K562 (cell line): Measurements from ENCODE around the gene BCL11A. TPM values are rescaled to one million over a fixed set of nuclear protein-coding genes. Genes with fewer than 3 reads are reported as not detected.

Experiments used
- ATAC-seq: fragments of 200-7000 bp; cut with Tn5 transposase; 3 replicates; pipeline ENCODE4 v1.9.1; 2020; ENCODE audit warnings: moderate library complexity
- BruUV-seq: library from RNA; stranded (reverse); fragments of 400-500 nt; replicated peaks from 2 replicates; lab custom pipeline; 2021; lab: Mats Ljungman, UMichigan
- CTCF ChIA-PET: fragments of 300-600 bp; formaldehyde crosslinking; extraction: SDS; loops from one replicate; lab custom pipeline; 2021; ENCODE audit warnings: low intra/inter-chr PET ratio; lab: Yijun Ruan, JAX
- POLR2A ChIA-PET: fragments of 300-600, 350-650 bp; sonication (Branson Sonifier 250); formaldehyde crosslinking; extraction: SDS; loops from one replicate; lab custom pipeline; 2021; ENCODE audit warnings: antibody characterized with exemption, inconsistent platforms; lab: Yijun Ruan, JAX
- DNase-seq, 4 experiments: peaks; one replicate each; pipeline versions ENCODE4 v3.0.0 to v3.0.0-alpha.2; 2011 to 2018; ENCODE audit warnings: low spot score in 3 of 4, mixed read lengths in 3 of 4; ENCODE audit errors: extremely low read depth in 1 of 4
- FAIRE-seq: peaks from 2 replicates; lab custom pipeline; 2011; peaks lifted over from hg19 to GRCh38; lab: Jason Lieb, UNC
- H2AFZ ChIP-seq: 2 replicates; pipeline ENCODE4 v1.6.0; 2011; ENCODE audit warnings: low read depth, low read length, control low read depth, inconsistent platforms
- H3K27ac ChIP-seq: fragments of 200-600 bp; 3 replicates; pipeline ENCODE4 v1.8.0; 2011; ENCODE audit warnings: low read depth, mild to moderate bottlenecking, control low read depth, inconsistent platforms, low read length, moderate library complexity, mixed read lengths; ENCODE audit errors: extremely low read depth
- H3K27me3 ChIP-seq, 2 experiments: fragments of 300-600 bp in 1 of 2; 2 replicates in 1 of 2; 3 replicates in 1 of 2; pipeline versions ENCODE4 v1.6.0 to v1.8.0; 2011; ENCODE audit warnings: inconsistent platforms in 2 of 2, low read length in 2 of 2, mild to moderate bottlenecking in 1 of 2, mixed read lengths in 1 of 2, moderate library complexity in 1 of 2; ENCODE audit not compliant: control insufficient read depth in 2 of 2, insufficient read depth in 2 of 2
- H3K36me3 ChIP-seq: fragments of 300-600 bp; 3 replicates; pipeline ENCODE4 v1.8.0; 2011; ENCODE audit warnings: mild to moderate bottlenecking, low read length, inconsistent platforms; ENCODE audit not compliant: control insufficient read depth, insufficient read depth
- H3K4me1 ChIP-seq, 2 experiments: fragments of 200-600 bp in 1 of 2; replicated peaks in 1 of 2; 2 replicates in 1 of 2; 3 replicates in 1 of 2; pipeline versions ENCODE4 v1.5.1 to v1.8.0; 2011; ENCODE audit warnings: inconsistent platforms in 2 of 2, low read length in 2 of 2, mild to moderate bottlenecking in 1 of 2, mixed read lengths in 1 of 2, moderate library complexity in 1 of 2; ENCODE audit not compliant: control insufficient read depth in 2 of 2, insufficient read depth in 2 of 2
- H3K4me2 ChIP-seq: 2 replicates; pipeline ENCODE4 v1.6.1; 2011; ENCODE audit warnings: low read length, control low read depth, inconsistent platforms, mixed read lengths; ENCODE audit not compliant: insufficient read depth
- H3K4me3 ChIP-seq: fragments of 200-600 bp; sonication (generic), shearing (Covaris generic); 2 replicates; pipeline ENCODE4 v1.5.1; 2016; ENCODE audit warnings: control low read depth, inconsistent platforms
- H3K79me2 ChIP-seq: fragments of 200-600 bp; 3 replicates; pipeline ENCODE4 v1.8.0; 2011; ENCODE audit warnings: low read length, inconsistent platforms; ENCODE audit not compliant: control insufficient read depth, insufficient read depth
- H3K9ac ChIP-seq, 2 experiments: 2 replicates each; pipeline versions ENCODE4 v1.6.0 to v1.6.1; 2011; ENCODE audit warnings: low read depth in 2 of 2, low read length in 2 of 2, control low read depth in 1 of 2, inconsistent platforms in 1 of 2, mild to moderate bottlenecking in 1 of 2, mixed read lengths in 1 of 2; ENCODE audit not compliant: insufficient read depth in 1 of 2
- H3K9me1 ChIP-seq: one replicate; pipeline ENCODE4 v1.6.0; 2011; ENCODE audit warnings: inconsistent platforms, mild to moderate bottlenecking, low read length, moderate library complexity; ENCODE audit not compliant: control insufficient read depth, insufficient read depth
- H3K9me3 ChIP-seq: replicated peaks from 2 replicates; pipeline ENCODE4 v1.5.1; 2011; ENCODE audit warnings: low read depth, low read length, inconsistent platforms; ENCODE audit not compliant: control insufficient read depth, insufficient read depth
- H4K20me1 ChIP-seq: replicated peaks from 2 replicates; pipeline ENCODE4 v1.6.1; 2011; ENCODE audit warnings: low read length, inconsistent platforms, mixed read lengths; ENCODE audit not compliant: control insufficient read depth, insufficient read depth
- ARID2 ChIP-seq: fragments of 450-650 bp; IDR thresholded peaks from 2 replicates; pipeline ENCODE4 v1.6.1; 2017; ENCODE audit warnings: antibody characterized with exemption, mild to moderate bottlenecking
- CREB1 ChIP-seq, 2 experiments: sonication (generic) in 1 of 2; formaldehyde crosslinking in 1 of 2; IDR thresholded peaks; 2 replicates each; pipeline versions ENCODE4 v1.6.1 to v1.8.0; 2012 to 2022; ENCODE audit warnings: inconsistent platforms in 1 of 2, mild to moderate bottlenecking in 1 of 2, missing genetic modification reagents in 1 of 2, moderate library complexity in 1 of 2
- CTBP1 ChIP-seq: fragments of 450-650 bp; IDR thresholded peaks from 2 replicates; pipeline ENCODE4 v1.6.1; 2016; ENCODE audit warnings: borderline replicate concordance
- E2F3 ChIP-seq: fragments of 250-450 bp; sonication (Bioruptor Pico); IDR thresholded peaks from 2 replicates; pipeline ENCODE4 v1.4.0; 2020; ENCODE audit warnings: mild to moderate bottlenecking
- EGR1 ChIP-seq: fragments of 450-650 bp; conservative IDR thresholded peaks from 2 replicates; pipeline ENCODE4 v1.6.1; 2017; ENCODE audit warnings: mild to moderate bottlenecking
- JUN ChIP-seq, 2 experiments: sonication (generic) in 1 of 2; formaldehyde crosslinking in 1 of 2; IDR thresholded peaks; 2 replicates each; pipeline versions ENCODE4 v1.6.1 to v1.8.0; 2012 to 2022; ENCODE audit warnings: borderline replicate concordance in 2 of 2, mild to moderate bottlenecking in 2 of 2, improper control_type of control experiment in 1 of 2, low read depth in 1 of 2, low read length in 1 of 2, missing genetic modification reagents in 1 of 2
- TAL1 ChIP-seq: fragments of 450-650 bp; IDR thresholded peaks from 2 replicates; pipeline ENCODE4 v1.6.1; 2016; ENCODE audit warnings: mild to moderate bottlenecking
- ZNF583 ChIP-seq: fragments of 250-450 bp; sonication (Bioruptor Pico); IDR thresholded peaks from 2 replicates; pipeline ENCODE4 v1.4.0; 2020
- WGBS: fragments of 100-300 bp; shearing (Covaris generic); methylation state at CpG from one replicate; pipeline ENCODE4 v1.1.6; 2016; ENCODE audit warnings: low coverage, mixed read lengths; ENCODE audit not compliant: insufficient coverage; ENCODE audit errors: missing lambda C conversion rate; 5-methylcytosine and 5-hydroxymethylcytosine counted together
- in situ Hi-C: fragments of 300-500 bp; cut with MboI; formaldehyde crosslinking; loops from 4 replicates; pipeline ENCODE4 v1.15.0; 2018; ENCODE audit warnings: inconsistent platforms, mixed read lengths
- intact Hi-C: fragments of 100-400 bp; cut with micrococcal nuclease; formaldehyde crosslinking; loops from 2 replicates; pipeline ENCODE4 v1.14.2; 2022
- polyA plus RNA-seq, 8 experiments: library from polyadenylated mRNA; depleted of rRNA in 4 of 8; stranded (reverse) in 5 of 8; unstranded in 3 of 8; fragments of >200 nt; fragmentation: Nextera tagmentation in 2 of 8; fragmentation: Illumina TruSeq in 1 of 8; extraction: Ambion mirVana in 2 of 8; extraction: Trizol in 1 of 8; gene quantifications; 2 replicates each; pipeline versions ENCODE4 v1.2.1 to v1.2.3, GENCODE V29; 2011 to 2014; ENCODE audit warnings: inconsistent platforms in 1 of 8, missing spikeins in 1 of 8
- total RNA-seq, 7 experiments: library from RNA; depleted of rRNA in 6 of 7; stranded (reverse); fragments of >200 nt in 6 of 7; fragmentation: Illumina TruSeq in 2 of 7; extraction: Trizol in 2 of 7; gene quantifications; 2 replicates each; pipeline versions ENCODE4 v1.2.1 to v1.2.3, GENCODE V29; 2011 to 2021; ENCODE audit warnings: low replicate concordance in 1 of 7

Gene BCL11A
- total and polyA plus RNA-seq, 9 of the 15 experiments (the other 6 are each of a cell fraction or from before 2014, with no cell fraction given): 0.13 TPM; not detected in 8

DNA sequence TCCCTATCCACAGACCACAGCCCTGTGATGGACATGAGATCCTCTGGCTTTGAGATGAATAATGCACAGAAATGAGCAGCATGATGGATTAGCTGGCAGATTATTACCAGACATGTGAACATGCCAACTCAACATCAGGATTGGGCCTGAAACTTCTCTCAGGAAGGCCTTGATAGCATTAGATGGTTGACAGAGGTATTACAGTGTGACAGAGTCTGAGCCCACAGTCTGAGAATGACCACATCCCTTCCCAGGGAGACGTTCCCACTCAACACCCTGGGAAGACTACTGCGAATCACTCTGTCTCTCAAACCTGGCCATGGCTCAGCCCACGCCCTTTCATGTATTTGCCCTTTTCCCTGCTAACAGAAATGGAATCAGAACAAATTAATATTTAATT is 66.9 kb downstream of the BCL11A start:
- in situ Hi-C loops: no loop called here
- Histone ChIP-seq H3K4me1 (no peaks in the 10 kb centered on the region), H4K20me1 (no peaks in the 10 kb centered on the region), H3K27me3 (peaks cover 0 to 6% of the 10 kb centered on the region in 2 experiments; a peak in 3 of 5 replicates), H3K9me3 (no peaks in the 10 kb centered on the region), H3K79me2 (no peaks in the 10 kb centered on the region), H3K4me2 (no peak overlapping the region), H3K4me3 (no peak overlapping the region), H3K9ac (no peak overlapping the region), H3K36me3 (no peaks in the 10 kb centered on the region), H2AFZ (no peak overlapping the region), H3K27ac (no peak overlapping the region), H3K9me1 (no peaks in the 10 kb centered on the region)
- WGBS: 0% methylated on average over 3 of the region's 3 CpGs
- TF ChIP-seq ZNF583 (CRISPR knock-in tag) (no peak), EGR1 (no peak), TAL1 (no peak), E2F3 (CRISPR knock-in tag) (no peak), CREB1 (IDR thresholded peaks at IDR 0.05) (no peak), CREB1 (CRISPR knock-in tag; IDR thresholded peaks at IDR 0.05) (no peak), JUN (IDR thresholded peaks at IDR 0.05; ENCODE audit: borderline replicate concordance, low read depth, low read length) (no peak), JUN (CRISPR knock-in tag; IDR thresholded peaks at IDR 0.05; ENCODE audit: borderline replicate concordance) (no peak), ARID2 (no peak), CTBP1 (no peak)
- ATAC-seq (no peak), FAIRE-seq (no peak), DNase-seq (no peak)
- intact Hi-C loops: no loop called here
- ChIA-PET CTCF (no interaction called here), POLR2A (interaction anchor here (0.6 to 0.9 kb wide), 2 partner anchors 8 to 42 kb away, joined by 3 read pairs; no protein-coding TSS in a partner anchor)
- BruUV-seq: no TSS peak
